ENCODE results near the gene RTN1.

- TF ChIP-seq POLR2A (IDR thresholded peaks at IDR 0.05) (no peak), CTCF (IDR thresholded peaks at IDR 0.05) (no peak)
Observed at GRCh38 chr14:59566725-59567124, 303.9 kb downstream of the RTN1 start.
